Stimulated activated CD8-positive, alpha-beta memory T cell treated with anti-CD3 and anti-CD28 coated beads, Interleukin-12 subunit alpha, Interleukin-12 subunit beta, amount 100 ng/mL, for 24 hours (primary cell): Measurements from ENCODE around the gene TNNI3.

Experiments
- DNase-seq: peaks from one replicate; pipeline ENCODE4 v3.0.0-alpha.2; 2020; ENCODE audit errors: extremely low read depth

The TNNI3 gene

DNA sequence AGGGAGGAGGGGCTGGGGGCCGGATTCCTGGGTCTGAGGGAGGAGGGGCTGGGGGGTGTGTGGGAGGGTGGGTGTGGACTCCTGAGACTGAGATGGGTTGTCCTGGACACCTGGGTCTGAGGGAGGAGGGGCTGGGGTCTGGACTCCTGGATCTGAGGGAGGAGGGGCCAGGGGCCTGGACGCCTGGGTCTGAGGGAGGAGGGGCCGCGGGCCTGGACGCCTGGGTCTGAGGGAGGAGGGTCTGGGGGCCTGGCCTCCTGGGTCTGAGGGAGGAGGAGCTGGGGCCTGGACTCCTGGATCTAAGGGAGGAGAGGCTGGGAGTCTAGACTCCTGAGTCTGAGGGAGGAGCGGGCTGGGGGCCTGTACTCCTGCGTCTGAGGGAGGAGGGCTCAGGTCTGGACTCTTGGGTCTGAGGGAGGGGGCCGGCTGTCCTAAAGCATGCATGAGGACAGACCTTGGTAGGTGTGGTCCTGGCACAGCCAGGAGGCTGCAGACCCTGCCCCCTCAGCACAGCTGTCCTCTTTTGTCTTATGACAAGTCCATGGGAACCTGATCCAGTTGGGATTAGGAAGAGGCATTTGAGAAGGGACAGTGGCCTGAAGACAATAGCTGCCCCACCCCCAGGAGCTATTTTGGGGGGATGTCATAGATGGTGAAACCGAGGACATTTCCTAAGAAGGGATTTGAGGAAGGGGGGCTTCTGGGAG is 9.8 kb downstream of the TNNI3 start:
- no peak for DNase-seq

DNA sequence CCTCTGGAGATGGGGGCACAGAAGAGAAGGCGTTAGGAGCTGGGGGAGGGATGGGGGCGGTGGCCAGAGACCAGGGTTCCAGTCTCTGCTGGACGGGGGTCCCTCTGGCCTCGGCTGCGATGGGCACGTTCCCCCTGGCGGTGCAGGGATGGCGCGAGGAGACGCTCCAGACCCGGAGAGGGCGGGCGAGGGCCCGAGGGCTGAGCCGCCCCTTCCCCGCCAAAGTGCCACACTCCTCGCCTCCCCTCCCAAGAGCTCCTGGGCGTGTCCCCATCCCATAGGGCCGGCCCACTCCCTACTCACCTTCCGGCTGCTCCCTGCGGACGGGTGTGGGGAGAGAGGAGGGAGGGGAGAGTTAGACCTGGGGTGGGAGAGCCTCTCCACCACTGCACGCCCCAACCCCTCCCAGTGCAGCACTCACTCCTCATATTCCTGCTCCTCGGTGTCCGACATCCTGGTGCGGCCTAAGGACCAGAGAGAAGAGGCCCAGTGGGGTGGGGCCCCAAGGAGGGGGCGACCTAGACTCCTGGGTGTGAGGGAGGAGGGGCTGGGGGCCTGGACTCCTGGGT is 10.7 kb downstream of the TNNI3 start:
- DNase-seq: no peak

DNA sequence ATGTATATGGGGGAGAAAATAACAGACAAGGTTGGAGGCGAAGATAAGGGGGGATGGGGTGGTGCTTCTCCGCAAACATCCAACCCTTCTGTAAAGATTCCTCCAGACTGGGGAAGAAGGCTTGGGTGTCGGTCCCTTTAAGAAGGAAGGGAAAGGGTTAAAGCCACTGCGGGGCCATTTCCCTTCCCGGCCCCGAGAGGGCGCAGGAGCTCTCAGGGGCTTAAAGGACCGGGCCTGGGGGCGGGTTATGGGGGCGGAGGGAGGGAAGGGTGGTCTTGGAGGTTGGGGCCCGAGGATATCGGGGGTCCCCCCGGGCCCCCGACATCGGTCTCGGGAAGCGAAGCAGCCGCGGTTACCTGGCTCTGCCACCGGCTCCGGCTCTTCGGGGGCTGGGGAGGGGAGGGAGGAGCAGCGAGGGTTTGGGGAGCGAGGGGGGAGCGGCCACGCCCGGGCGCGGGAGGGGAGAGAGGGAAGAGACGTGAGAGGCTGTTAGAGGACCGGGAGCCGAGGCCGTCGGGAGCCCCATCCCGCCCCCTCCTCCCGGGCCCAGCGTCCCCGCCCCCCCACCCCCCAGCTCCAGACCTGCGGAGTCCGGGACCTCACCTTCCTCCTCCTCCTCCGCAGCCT is 11.3 kb downstream of the TNNI3 start:
- DNase-seq: no peak

DNA sequence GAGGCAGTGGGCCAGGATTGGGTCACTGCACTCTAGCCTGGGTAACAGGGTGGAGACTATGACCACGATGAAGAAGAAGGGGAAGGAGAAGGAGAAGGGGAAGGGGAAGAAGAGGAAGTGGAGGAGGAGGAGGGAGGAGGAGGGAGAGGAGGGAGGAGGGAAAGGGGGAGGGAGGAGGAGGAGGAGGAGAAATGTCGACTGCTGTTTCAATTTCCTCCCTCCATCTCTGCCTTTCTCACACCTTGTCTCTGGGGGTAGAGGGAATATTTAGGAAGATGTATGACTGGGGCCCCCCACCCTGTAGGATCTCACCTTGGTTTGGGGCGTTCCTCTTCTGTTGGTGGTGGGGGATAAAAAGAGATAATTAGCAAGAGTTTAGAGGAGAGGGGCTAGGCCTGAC is 12.3 kb downstream of the TNNI3 start:
- no peak for DNase-seq

DNA sequence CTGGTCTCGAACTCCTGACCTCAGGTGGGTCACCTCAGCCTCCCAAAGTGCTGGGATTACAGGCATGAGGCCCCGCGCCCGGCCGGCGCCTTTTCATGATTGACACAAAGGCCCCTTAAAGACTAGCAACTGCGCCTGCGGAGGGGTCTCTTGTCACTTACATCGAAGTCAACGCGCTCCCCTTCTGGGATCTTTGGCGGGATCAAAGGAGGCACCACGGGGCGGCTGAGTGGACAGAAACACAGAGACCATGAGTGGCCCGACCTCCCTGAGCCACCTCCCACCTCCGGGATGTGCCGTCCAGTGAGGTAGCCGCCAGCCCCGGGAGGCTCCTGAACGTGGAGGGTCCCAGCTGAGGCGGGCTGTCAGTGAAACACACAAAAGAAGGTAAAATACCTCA is 15.8 kb downstream of the TNNI3 start:
- no peak for DNase-seq

DNA sequence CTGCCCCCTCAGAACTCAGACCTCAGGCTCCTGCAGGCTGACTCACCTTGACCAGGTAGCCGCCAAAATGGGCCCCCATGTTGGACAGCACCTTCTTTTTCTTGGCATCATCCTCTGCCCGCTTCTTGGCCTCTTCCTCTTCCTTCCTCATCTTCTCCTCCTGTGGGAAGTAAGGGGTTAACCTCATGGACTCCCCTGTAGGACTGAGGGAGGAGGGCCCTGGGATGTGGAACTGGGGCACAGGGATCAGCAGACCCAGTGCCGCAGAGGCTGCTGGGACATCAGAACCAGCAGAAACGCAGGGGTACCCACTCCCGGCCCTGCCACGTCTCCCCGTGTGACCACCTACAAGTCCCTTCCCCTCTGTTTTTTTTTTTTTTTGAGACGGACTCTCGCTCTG is 19.6 kb downstream of the TNNI3 start:
- DNase-seq: no peak

DNA sequence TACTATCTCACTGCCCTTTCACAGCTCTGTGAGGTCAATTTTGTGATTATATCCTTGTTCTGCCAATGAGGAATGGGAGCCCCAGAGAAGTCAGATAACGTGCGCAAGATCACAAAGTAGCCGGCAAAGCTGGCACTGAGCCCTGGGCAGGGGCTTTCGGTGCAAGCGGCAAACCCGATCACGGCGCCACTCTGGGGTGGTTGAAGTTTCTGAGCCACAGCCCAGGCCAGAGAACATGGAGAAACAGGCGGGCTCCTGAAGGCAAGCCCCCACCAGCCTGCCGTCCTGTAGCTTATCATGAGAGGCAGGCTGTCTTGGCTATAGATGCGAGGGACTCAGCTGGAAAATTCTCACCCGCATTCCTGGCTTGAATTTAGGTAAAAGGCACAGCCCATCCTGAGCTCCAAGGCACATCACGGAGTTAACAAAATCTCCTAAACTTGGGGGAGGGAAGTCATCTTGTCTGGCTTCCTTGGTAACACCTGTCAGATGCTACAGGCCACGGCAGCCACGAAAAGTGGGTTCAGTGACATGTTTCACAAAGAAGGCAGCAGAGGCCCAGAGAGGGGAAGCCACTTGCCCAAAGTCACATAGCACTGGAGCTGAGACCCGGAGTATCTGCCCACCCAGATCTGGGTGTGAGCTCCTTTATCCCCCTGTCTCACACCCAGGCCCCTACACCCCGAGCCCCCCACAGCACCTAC is 21.0 kb downstream of the TNNI3 start:
- DNase-seq: no peak

DNA sequence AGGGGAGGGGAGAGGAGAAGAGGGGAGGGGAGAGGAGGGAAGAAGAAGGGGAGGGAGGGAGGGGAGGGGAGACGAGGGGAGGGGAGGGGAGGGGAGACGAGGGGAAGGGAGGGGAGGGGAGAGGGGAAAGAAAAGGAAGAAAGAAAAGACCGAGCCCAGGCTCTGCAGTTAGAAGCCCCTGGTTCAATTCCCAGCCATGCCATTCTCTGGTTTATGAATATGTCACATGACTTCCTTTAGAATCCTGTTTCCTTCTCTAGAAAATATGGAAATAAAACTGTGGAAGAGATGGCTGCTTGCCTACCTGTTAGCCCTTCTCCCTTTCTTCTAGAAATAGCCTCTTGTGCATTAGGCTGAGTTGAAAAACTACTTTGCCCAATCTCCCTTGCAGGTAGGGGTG is 22.8 kb downstream of the TNNI3 start:
- DNase-seq: no peak

DNA sequence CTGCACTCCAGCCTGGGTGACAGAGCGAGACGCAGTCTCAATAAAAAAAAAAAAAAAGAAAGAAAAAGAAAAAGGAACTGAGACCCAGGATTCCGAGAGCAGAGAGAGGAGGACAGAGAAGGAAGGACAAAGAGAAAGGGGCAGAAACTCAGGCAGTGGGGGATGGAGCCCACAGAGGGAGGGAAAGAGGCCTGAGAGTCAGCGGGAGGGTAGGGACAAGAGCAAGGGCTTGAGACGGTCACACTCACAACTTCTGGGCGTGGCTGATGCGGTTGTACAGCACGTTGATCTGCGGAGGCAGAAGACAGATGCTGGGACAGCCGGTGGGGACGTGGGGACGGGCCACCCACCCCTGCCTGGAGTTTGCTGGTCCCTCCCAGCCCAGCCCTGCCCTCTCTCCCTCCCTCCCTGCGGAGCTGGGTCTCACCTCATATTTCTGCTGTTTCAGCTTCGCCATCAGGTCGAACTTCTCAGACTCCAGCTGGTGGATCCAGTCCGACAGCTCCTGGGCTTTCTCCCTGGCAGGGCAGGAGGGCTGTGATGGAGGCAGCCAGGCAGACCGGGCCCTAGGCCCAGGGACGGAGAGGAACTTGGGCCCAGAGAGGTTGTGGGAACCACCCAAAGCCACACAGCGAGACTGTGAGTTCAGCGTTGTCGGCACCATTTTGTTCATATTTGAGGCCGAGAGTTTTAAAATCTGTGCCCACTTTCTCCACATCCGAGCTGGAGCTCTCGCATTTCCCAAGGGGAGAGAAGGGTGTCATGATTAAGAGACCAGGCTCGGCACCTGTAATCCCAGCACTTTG is 23.7 kb downstream of the TNNI3 start:
- no peak for DNase-seq

DNA sequence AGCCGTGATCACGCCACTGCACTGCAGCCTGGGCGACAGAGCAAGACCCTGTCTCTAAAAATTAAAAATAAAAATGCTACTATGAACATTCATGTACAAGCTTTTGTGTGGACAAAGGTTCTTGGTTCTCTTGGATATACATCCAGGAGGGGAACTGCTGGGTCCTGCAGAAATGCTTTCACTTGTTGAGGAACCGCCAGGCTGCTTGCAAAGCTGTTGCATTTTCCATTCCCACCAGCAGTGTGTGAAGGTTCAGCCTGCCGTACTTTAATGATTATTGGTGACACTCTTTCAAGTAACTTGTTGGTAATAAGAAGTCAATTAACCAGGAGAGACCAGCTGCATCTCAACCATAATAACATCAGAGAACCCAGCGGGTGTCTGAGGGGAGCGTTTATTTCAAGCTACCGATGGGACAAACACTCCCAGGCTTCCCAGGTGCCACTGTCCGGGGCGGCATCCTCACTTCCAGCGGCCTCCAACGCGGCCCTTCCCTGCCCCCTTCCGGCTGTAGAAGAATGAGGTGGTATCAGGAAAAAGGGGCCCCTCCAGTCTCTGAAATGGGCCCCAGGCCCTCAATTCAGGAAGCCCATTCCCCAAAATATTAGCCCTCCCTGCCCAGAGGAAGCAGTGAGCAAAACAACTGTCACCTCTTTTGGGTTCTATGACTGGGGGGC is 24.9 kb downstream of the TNNI3 start:
- no peak for DNase-seq

DNA sequence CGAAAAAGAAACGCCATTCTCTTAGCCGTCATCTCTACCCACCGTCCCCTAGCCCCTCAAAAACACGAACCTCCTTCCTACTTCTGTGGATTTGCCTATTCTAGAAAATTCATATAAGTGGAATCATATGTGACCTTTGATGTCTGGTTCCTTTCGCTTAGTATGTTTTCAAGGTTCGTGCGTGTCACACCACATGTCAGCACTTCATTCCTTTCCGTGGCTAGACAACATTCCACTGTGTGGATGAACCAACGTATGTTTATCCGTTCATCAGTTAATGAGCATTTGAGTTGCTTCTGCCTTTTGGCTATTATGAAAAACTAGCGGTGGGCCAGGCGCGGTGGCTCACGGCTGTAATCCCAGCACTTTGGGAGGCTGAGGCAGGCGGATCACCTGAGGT is 26.1 kb downstream of the TNNI3 start:
- no peak for DNase-seq

DNA sequence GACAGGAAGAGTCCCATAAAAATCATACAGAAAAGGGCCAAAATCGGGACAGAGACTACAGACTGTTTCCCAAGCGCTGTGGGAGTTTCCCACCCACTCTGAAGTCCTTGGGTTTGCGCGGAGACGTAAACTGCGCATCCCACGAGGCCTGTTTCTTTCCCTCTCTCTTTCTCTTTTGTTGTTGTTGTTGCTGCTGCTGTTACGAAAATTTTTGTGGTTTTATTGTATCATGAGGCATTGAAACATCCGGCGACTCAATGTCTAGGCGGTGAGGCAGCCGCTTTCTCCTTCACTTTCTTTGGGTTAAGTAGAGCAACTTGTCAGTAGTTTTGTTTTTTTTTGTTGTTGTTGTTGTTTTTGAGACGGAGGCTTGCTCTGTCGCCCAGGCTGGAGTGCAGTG is 38.5 kb downstream of the TNNI3 start:
- DNase-seq: no peak

DNA sequence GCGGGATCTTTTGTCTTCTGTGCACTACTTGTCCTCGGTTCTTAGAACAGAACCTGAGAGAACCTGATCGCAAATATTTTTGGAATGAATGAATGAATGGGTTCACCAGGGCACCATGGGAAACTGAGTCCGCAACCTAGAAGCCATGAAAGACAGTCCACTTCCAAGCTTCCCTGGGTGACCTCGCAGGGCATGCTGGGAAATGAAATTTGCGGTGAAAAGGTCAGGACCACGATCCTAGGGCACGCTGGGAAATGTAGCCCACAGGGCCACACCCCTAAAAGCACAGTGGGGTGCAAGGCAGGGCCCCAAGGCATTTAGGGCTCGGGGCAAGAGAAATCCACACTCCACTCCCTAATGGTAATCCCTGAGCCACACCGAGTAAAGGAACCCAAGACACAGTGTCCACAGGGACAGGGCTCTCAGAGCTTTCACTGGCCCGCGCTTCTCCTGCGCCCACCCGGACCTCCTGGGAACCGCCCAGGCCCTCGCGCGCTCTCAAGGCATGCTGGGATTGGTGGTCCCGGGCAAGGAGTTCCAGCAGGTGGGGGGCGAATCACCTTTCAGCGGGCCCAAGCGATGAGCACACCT is 39.0 kb downstream of the TNNI3 start:
- no peak for DNase-seq

DNA sequence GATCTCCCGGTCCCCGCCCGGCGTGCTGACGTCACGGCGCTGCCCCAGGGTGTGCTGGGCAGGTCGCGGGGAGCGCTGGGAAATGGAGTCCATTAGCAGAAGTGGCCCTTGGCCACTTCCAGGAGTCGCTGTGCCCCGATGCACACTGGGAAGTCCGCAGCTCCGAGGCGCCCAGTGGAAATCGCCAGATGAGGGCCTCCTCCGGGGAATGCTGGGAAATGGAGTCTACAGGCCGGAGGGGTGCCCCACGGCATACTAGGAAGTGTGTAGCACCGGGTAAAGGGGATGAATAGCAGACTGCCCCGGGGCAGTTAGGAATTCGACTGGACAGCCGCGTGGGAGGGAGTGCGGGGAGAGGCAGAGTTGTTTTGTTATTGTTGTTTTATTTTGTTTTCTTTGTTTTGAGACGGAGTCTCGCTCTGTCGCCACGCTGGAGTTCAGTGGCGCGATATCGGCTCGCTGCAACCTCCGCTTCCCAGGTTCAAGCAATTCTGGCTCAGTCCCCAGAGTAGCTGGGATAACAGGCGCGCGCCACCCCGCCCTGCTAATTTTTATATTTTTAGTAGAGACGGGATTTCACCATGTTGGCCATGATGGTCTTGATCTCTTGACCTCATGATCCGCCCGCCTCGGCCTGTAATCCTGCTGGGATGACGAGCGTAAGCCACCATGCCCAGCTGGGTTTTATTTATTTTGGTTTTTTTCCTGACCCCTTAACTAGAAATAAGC is 39.7 kb downstream of the TNNI3 start:
- DNase-seq: peak; percentile 97

DNA sequence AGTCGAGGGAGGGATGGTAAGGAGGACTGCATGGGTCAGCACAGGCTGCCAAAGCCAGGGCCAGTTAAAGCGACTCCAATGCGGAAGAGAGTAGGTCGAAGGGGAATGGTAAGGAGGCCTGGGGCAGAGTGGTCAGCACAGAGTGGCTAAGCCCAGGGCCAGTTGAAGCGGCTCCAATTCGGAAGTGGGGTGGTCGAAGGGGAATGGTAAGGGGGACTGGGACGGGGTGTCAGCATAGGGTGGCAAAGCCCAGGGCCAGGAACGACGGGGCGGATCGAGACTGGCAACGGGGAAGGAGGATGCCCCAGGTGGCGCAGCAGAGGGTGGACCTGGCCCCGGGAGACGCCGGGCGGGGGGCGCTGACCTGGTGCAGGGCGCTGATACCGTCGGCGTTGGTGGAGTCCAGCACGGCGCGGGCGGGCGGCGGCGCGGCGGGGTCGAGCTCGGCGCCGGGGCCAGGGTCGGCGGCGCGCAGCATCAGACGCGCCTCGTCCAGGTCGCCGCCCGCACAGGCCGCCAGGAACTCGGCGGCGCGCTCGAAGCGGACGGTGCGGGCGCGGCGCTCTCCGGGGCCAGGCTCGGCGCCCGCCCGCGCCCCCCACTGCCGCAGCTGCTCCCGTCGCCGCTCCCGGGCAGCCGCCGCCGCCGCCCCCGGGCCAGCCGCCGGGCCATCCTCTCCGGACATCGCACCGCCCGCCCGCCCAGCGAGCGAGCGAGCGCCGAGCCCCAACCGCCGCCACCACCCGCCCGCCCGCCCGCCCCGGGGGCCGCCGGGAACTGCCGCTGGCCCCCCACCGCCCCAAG is 40.5 kb downstream of the TNNI3 start, which contains the start of gene PPP1R12C:
PPP1R12C (minus strand) TSS at position 779 of the 804 bp plus-strand sequence; CDS start at position 685, 94 bp downstream.
- no peak for DNase-seq

DNA sequence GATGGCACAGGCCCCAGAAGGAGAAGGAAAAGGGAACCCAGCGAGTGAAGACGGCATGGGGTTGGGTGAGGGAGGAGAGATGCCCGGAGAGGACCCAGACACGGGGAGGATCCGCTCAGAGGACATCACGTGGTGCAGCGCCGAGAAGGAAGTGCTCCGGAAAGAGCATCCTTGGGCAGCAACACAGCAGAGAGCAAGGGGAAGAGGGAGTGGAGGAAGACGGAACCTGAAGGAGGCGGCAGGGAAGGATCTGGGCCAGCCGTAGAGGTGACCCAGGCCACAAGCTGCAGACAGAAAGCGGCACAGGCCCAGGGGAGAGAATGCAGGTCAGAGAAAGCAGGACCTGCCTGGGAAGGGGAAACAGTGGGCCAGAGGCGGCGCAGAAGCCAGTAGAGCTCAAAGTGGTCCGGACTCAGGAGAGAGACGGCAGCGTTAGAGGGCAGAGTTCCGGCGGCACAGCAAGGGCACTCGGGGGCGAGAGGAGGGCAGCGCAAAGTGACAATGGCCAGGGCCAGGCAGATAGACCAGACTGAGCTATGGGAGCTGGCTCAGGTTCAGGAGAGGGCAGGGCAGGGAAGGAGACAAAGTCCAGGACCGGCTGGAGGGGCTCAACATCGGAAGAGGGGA is 41.2 kb downstream of the TNNI3 start:
- DNase-seq: no peak

DNA sequence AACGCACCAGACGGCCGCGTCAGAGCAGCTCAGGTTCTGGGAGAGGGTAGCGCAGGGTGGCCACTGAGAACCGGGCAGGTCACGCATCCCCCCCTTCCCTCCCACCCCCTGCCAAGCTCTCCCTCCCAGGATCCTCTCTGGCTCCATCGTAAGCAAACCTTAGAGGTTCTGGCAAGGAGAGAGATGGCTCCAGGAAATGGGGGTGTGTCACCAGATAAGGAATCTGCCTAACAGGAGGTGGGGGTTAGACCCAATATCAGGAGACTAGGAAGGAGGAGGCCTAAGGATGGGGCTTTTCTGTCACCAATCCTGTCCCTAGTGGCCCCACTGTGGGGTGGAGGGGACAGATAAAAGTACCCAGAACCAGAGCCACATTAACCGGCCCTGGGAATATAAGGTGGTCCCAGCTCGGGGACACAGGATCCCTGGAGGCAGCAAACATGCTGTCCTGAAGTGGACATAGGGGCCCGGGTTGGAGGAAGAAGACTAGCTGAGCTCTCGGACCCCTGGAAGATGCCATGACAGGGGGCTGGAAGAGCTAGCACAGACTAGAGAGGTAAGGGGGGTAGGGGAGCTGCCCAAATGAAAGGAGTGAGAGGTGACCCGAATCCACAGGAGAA is 42.0 kb downstream of the TNNI3 start:
- no peak for DNase-seq

DNA sequence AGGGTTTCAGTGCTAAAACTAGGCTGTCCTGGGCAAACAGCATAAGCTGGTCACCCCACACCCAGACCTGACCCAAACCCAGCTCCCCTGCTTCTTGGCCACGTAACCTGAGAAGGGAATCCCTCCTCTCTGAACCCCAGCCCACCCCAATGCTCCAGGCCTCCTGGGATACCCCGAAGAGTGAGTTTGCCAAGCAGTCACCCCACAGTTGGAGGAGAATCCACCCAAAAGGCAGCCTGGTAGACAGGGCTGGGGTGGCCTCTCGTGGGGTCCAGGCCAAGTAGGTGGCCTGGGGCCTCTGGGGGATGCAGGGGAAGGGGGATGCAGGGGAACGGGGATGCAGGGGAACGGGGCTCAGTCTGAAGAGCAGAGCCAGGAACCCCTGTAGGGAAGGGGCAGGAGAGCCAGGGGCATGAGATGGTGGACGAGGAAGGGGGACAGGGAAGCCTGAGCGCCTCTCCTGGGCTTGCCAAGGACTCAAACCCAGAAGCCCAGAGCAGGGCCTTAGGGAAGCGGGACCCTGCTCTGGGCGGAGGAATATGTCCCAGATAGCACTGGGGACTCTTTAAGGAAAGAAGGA is 42.9 kb downstream of the TNNI3 start:
- no peak for DNase-seq
